ENCODE data around the gene SYTL3.
"Not testable (repeated sequence)": the region's sequence is repeated elsewhere in the genome, so short reads cannot be mapped to it uniquely, and the experiment has no call there.

SYTL3 gene

DNA sequence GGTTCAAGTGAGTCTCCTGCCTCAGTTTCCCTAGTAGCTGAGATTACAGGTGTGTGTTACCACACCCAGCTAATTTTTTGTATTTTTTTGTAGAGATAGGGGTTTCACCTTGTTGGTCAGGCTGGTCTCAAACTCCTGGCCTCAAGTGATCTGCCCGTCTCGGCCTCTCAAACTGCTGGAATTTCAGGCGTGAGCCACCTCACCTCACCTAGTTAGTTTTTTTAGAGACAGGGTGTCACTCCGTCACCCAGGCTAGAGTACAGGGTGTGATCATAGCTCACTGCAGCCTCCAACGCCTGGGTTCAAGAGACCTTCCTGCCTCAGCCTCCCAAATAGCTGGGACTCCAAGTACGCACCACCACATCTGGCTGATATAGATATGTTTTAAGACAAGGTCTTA lies 22.9 kb downstream of the SYTL3 start:
- Histone ChIP-seq H3K9me3 (ENCODE audit: insufficient read depth, low read length, severe bottlenecking) (no peaks in the 10 kb centered on the region), H4K20me1 (ENCODE audit: insufficient read depth, low read length) (no peaks in the 10 kb centered on the region), H2AFZ (ENCODE audit: low read depth, low read length) (no peak overlapping the region), H3K4me2 (ENCODE audit: insufficient read depth, low read length) (no peak overlapping the region), H3K4me3 (ENCODE audit: low read depth in 1 of 2, low read length in 2 of 2) (no peak overlapping the region), H3K79me2 (ENCODE audit: insufficient read depth, low read length) (no peaks in the 10 kb centered on the region), H3K36me3 (ENCODE audit: insufficient read depth, low read length) (no peaks in the 10 kb centered on the region), H3K9ac (ENCODE audit: low read depth, low read length) (no peak overlapping the region), H3K27me3 (ENCODE audit: insufficient read depth, low read length, poor library complexity) (peaks cover 16% of the 10 kb centered on the region), H3K27ac (ENCODE audit: low read length) (no peak overlapping the region), H3K4me1 (ENCODE audit: insufficient read depth, low read length) (no peaks in the 10 kb centered on the region)
- DNase-seq, result no peak
- no peak for ATAC-seq (ENCODE audit: insufficient read depth, low read depth)
- TF ChIP-seq, protein P1, sequence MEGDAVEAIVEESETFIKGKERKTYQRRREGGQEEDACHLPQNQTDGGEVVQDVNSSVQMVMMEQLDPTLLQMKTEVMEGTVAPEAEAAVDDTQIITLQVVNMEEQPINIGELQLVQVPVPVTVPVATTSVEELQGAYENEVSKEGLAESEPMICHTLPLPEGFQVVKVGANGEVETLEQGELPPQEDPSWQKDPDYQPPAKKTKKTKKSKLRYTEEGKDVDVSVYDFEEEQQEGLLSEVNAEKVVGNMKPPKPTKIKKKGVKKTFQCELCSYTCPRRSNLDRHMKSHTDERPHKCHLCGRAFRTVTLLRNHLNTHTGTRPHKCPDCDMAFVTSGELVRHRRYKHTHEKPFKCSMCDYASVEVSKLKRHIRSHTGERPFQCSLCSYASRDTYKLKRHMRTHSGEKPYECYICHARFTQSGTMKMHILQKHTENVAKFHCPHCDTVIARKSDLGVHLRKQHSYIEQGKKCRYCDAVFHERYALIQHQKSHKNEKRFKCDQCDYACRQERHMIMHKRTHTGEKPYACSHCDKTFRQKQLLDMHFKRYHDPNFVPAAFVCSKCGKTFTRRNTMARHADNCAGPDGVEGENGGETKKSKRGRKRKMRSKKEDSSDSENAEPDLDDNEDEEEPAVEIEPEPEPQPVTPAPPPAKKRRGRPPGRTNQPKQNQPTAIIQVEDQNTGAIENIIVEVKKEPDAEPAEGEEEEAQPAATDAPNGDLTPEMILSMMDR (IDR thresholded peaks at IDR 0.05; ENCODE audit: borderline replicate concordance, extremely low read depth, low read length, poor library complexity, severe bottlenecking), result no peak
- TF ChIP-seq EZH2 (IDR thresholded peaks at IDR 0.05; ENCODE audit: borderline replicate concordance, low read depth, low read length, severe bottlenecking), result no peak

DNA sequence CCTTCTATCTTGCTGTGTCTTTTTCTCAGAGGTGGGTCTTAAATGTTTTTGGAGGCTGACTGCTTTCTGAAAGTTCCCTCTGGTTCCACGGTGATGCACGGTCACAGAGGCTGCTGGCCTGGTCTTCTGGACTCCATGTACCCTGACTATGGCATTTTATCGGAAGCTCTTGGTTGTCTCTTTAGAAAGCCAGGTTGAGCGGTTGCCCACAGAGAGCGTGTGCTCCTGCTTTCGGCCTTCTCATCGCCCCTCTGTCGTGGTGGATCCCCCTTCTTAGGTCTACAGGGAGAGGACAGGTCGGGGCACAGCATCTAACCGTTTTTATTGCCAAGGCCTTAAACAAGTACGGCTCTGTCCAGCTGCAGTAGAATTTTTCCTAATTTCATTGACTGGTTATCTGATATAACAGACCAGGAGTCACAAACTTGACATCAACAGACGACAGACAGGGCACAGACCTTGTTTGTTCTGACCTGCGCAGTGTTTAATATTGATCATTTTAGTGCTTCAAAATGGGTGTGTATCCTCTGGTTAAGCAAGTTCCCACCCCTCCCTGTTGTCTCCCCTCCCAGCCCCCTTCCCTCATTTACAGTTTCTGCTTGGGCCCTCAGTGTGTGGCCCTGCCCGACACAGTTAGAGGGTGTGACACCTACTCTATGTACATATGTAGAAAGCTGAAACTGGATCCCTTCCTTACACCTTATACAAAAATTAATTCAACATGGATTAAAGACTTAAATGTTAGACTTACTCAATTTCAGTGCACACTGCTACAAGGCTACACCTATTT lies 24.7 kb downstream of the SYTL3 start:
- no peaks in the 10 kb centered on the region for H3K36me3 ChIP-seq (ENCODE audit: insufficient read depth, low read length)
- TF ChIP-seq, protein P1 (IDR thresholded peaks at IDR 0.05; ENCODE audit: borderline replicate concordance, extremely low read depth, low read length, poor library complexity, severe bottlenecking), result no peak
- no peak for TF ChIP-seq EZH2 (IDR thresholded peaks at IDR 0.05; ENCODE audit: borderline replicate concordance, low read depth, low read length, severe bottlenecking)

DNA sequence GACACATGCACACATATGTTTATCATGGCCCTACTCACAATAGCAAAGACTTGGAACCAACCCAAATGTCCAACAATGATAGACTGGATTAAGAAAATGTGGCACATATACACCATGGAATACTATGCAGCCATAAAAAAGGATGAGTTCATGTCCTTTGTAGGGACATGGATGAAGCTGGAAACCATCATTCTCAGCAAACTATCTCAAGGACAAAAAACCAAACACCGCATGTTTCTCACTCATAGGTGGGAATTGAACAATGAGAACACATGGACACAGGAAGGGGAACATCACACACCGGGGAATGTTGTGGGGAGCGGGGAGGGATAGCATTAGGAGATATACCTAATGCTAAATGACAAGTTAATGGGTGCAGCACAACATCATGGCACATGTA lies 27.2 kb downstream of the SYTL3 start:
- not testable (repeated sequence) for H3K4me2 ChIP-seq (ENCODE audit: insufficient read depth, low read length); H3K27ac ChIP-seq (ENCODE audit: low read length); H3K36me3 ChIP-seq (ENCODE audit: insufficient read depth, low read length); H4K20me1 ChIP-seq (ENCODE audit: insufficient read depth, low read length); ATAC-seq (ENCODE audit: insufficient read depth, low read depth); H3K9me3 ChIP-seq (ENCODE audit: insufficient read depth, low read length, severe bottlenecking); H3K27me3 ChIP-seq (ENCODE audit: insufficient read depth, low read length, poor library complexity); H3K4me3 ChIP-seq (ENCODE audit: low read depth in 1 of 2, low read length in 2 of 2); H2AFZ ChIP-seq (ENCODE audit: low read depth, low read length); DNase-seq; H3K79me2 ChIP-seq (ENCODE audit: insufficient read depth, low read length); H3K9ac ChIP-seq (ENCODE audit: low read depth, low read length); H3K4me1 ChIP-seq (ENCODE audit: insufficient read depth, low read length)

More for the DNA sequence above, 24.7 kb downstream of the SYTL3 start:
- H3K27me3 ChIP-seq (ENCODE audit: insufficient read depth, low read length, poor library complexity), result peaks cover 2% of the 10 kb centered on the region
- no peak overlapping the region for H2AFZ ChIP-seq (ENCODE audit: low read depth, low read length)
- H3K27ac ChIP-seq (ENCODE audit: low read length), result no peak overlapping the region
- H3K9me3 ChIP-seq (ENCODE audit: insufficient read depth, low read length, severe bottlenecking), result no peaks in the 10 kb centered on the region
- H3K79me2 ChIP-seq (ENCODE audit: insufficient read depth, low read length), result no peaks in the 10 kb centered on the region
- no peak overlapping the region for H3K9ac ChIP-seq (ENCODE audit: low read depth, low read length)
- H4K20me1 ChIP-seq (ENCODE audit: insufficient read depth, low read length), result no peaks in the 10 kb centered on the region
- no peak for ATAC-seq (ENCODE audit: insufficient read depth, low read depth)
- H3K4me3 ChIP-seq (ENCODE audit: low read depth in 1 of 2, low read length in 2 of 2), result no peak overlapping the region
- no peak overlapping the region for H3K4me2 ChIP-seq (ENCODE audit: insufficient read depth, low read length)
- no peaks in the 10 kb centered on the region for H3K4me1 ChIP-seq (ENCODE audit: insufficient read depth, low read length)
- DNase-seq, result no peak

DNA sequence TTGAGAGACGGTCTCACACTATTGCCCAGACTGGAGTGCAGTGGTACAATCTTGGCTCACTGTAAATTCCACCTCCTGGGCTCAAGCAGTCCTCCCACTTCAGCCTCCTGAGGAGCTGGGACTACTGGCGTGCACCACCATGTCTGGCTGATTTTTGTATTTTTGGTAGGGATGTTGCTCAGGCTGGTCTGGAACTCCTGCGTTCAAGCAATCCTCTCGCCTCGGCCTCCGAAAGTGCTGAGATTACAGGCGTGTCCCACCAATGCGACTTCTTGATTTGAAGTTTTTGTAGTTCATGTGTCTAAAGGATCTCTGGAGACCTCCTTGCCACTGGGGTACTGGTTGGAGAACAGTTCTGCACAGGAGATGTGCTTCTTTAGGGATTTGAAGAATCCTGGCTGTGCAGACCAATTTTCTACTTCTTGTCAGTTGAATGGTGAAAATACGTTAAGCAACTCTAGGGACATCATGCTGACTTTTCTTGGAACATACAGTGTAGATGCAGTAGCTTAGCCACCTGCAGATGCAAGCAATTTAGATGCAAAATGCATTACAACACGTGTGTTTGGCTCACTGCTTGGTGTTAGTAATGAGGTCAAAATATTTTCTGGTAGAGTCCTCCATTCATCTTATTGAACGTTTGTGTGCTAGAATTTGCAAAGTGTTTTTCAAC lies 28.2 kb downstream of the SYTL3 start:
- H4K20me1 ChIP-seq (ENCODE audit: insufficient read depth, low read length), result no peaks in the 10 kb centered on the region
- H3K79me2 ChIP-seq (ENCODE audit: insufficient read depth, low read length), result no peaks in the 10 kb centered on the region
- H3K4me2 ChIP-seq (ENCODE audit: insufficient read depth, low read length), result no peak overlapping the region
- no peaks in the 10 kb centered on the region for H3K27me3 ChIP-seq (ENCODE audit: insufficient read depth, low read length, poor library complexity)
- H3K27ac ChIP-seq (ENCODE audit: low read length), result no peak overlapping the region
- ATAC-seq (ENCODE audit: insufficient read depth, low read depth) (no peak), DNase-seq (no peak)
- no peak overlapping the region for H2AFZ ChIP-seq (ENCODE audit: low read depth, low read length)
- no peaks in the 10 kb centered on the region for H3K9me3 ChIP-seq (ENCODE audit: insufficient read depth, low read length, severe bottlenecking)
- H3K4me1 ChIP-seq (ENCODE audit: insufficient read depth, low read length), result no peaks in the 10 kb centered on the region
- no peak overlapping the region for H3K9ac ChIP-seq (ENCODE audit: low read depth, low read length)
- H3K36me3 ChIP-seq (ENCODE audit: insufficient read depth, low read length), result no peaks in the 10 kb centered on the region
- H3K4me3 ChIP-seq (ENCODE audit: low read depth in 1 of 2, low read length in 2 of 2), result no peak overlapping the region
- TF ChIP-seq, protein P1 (IDR thresholded peaks at IDR 0.05; ENCODE audit: borderline replicate concordance, extremely low read depth, low read length, poor library complexity, severe bottlenecking), result no peak
- TF ChIP-seq EZH2 (IDR thresholded peaks at IDR 0.05; ENCODE audit: borderline replicate concordance, low read depth, low read length, severe bottlenecking), result no peak
